ENCODE data around the gene FGFBP2.

- no peak for TF ChIP-seq SP1 (IDR thresholded peaks at IDR 0.05)
- no peak for TF ChIP-seq ZNF384 (IDR thresholded peaks at IDR 0.05)
- TF ChIP-seq ELF4 (IDR thresholded peaks at IDR 0.05), result no peak
- no peak for TF ChIP-seq NFRKB (IDR thresholded peaks at IDR 0.05)
- TF ChIP-seq FOXA1 (IDR thresholded peaks at IDR 0.05), result no peak
- no peak for TF ChIP-seq BHLHE40 (IDR thresholded peaks at IDR 0.05; ENCODE audit: borderline replicate concordance)
- no peak for TF ChIP-seq PKNOX1 (IDR thresholded peaks at IDR 0.05)
- TF ChIP-seq FOXK2 (IDR thresholded peaks at IDR 0.05), result no peak
These were observed 49.9 kb downstream of the FGFBP2 start for GRCh38 chr4:15912961-15913630.
